K562 (cell line): ENCODE data around the gene ISYNA1. TPM values are rescaled to one million over a fixed set of nuclear protein-coding genes. Genes with fewer than 3 reads are reported as not detected.

Experiments used
- CTCF ChIP-seq, 3 experiments: IDR thresholded peaks in 2 of 3; conservative IDR thresholded peaks in 1 of 3; 2 replicates each; pipeline ENCODE4 v1.5.1; 2011 to 2012; ENCODE audit warnings: low read length in 3 of 3, mild to moderate bottlenecking in 3 of 3, control low read depth in 2 of 3, improper control_type of control experiment in 1 of 3, inconsistent platforms in 1 of 3, low read depth in 1 of 3, mixed read lengths in 1 of 3, moderate library complexity in 1 of 3; ENCODE audit not compliant: insufficient read depth in 2 of 3
- E2F6 ChIP-seq, 2 experiments: IDR thresholded peaks; 2 replicates each; pipeline ENCODE4 v1.6.1; 2011; ENCODE audit warnings: borderline replicate concordance in 1 of 2, control low read depth in 1 of 2, low read depth in 1 of 2, low read length in 1 of 2, mild to moderate bottlenecking in 1 of 2, mixed read lengths in 1 of 2, moderate library complexity in 1 of 2; ENCODE audit not compliant: insufficient read depth in 1 of 2, insufficient read length in 1 of 2, poor library complexity in 1 of 2, severe bottlenecking in 1 of 2; ENCODE audit errors: extremely low read depth in 1 of 2
- PKNOX1 ChIP-seq: fragments of 450-650 bp; IDR thresholded peaks from 2 replicates; pipeline ENCODE4 v1.6.1; 2016
- RBM17 ChIP-seq: fragments of 200-400 bp; formaldehyde crosslinking; IDR thresholded peaks from 2 replicates; pipeline ENCODE4 v1.6.1; 2017; ENCODE audit warnings: low read depth, mild to moderate bottlenecking, low read length, borderline replicate concordance
- SPI1 ChIP-seq: IDR thresholded peaks from 2 replicates; pipeline ENCODE4 v1.6.1; 2011; ENCODE audit warnings: low read depth, low read length, control low read depth, borderline replicate concordance
- SREBF1 ChIP-seq: fragments of 150-350 bp; IDR thresholded peaks from 2 replicates; pipeline ENCODE4 v1.6.1; 2014; ENCODE audit warnings: antibody characterized with exemption, low read depth, low read length, borderline replicate concordance
- TFAP4 ChIP-seq: sonication (generic); formaldehyde crosslinking; IDR thresholded peaks from 2 replicates; pipeline ENCODE4 v1.8.0; 2022; ENCODE audit warnings: missing genetic modification reagents, mild to moderate bottlenecking, moderate library complexity, borderline replicate concordance
- USF2 ChIP-seq: sonication (generic); formaldehyde crosslinking; IDR thresholded peaks from 2 replicates; pipeline ENCODE4 v1.5.0; 2020; ENCODE audit warnings: missing genetic modification reagents
- ZNF280B ChIP-seq: fragments of 250-450 bp; sonication (Bioruptor Pico); IDR thresholded peaks from 2 replicates; pipeline ENCODE4 v1.5.1; 2021; ENCODE audit warnings: mild to moderate bottlenecking
- ZNF354B ChIP-seq: fragments of 250-450 bp; sonication (Bioruptor Pico); IDR thresholded peaks from 2 replicates; pipeline ENCODE4 v1.4.0; 2020
- polyA plus RNA-seq, 8 experiments: library from polyadenylated mRNA; depleted of rRNA in 4 of 8; stranded (reverse) in 5 of 8; unstranded in 3 of 8; fragments of >200 nt; fragmentation: Nextera tagmentation in 2 of 8; fragmentation: Illumina TruSeq in 1 of 8; extraction: Ambion mirVana in 2 of 8; extraction: Trizol in 1 of 8; gene quantifications; 2 replicates each; pipeline versions ENCODE4 v1.2.1 to v1.2.3, GENCODE V29; 2011 to 2014; ENCODE audit warnings: inconsistent platforms in 1 of 8, missing spikeins in 1 of 8
- total RNA-seq, 7 experiments: library from RNA; depleted of rRNA in 6 of 7; stranded (reverse); fragments of >200 nt in 6 of 7; fragmentation: Illumina TruSeq in 2 of 7; extraction: Trizol in 2 of 7; gene quantifications; 2 replicates each; pipeline versions ENCODE4 v1.2.1 to v1.2.3, GENCODE V29; 2011 to 2021; ENCODE audit warnings: low replicate concordance in 1 of 7

ISYNA1 gene
- total and polyA plus RNA-seq, 9 of the 15 experiments (the other 6 are each of a cell fraction or from before 2014, with no cell fraction given): 21.8 to 460 (median 93.2) TPM

- TF ChIP-seq SREBF1: no peak
- no peak for TF ChIP-seq SPI1
- TF ChIP-seq PKNOX1: no peak
- peak; percentile 60 to 66 (median 62) for TF ChIP-seq CTCF (IDR thresholded peaks at IDR 0.05 in 2 of 3, conservative IDR thresholded peaks at IDR 0.05 in 1 of 3; ENCODE audit: insufficient read depth in 2 of 3, low read depth in 1 of 3, low read length in 3 of 3)
- TF ChIP-seq TFAP4 (CRISPR knock-in tag): peak; percentile 63; the same call in 1 of the 2 replicates
- TF ChIP-seq RBM17: no peak
- peak; percentile 49; the same call in 1 of the 2 replicates for TF ChIP-seq USF2
- TF ChIP-seq E2F6 (IDR thresholded peaks at IDR 0.05; ENCODE audit: borderline replicate concordance in 1 of 2, extremely low read depth in 1 of 2, insufficient read depth in 1 of 2, insufficient read length in 1 of 2, low read depth in 1 of 2, low read length in 1 of 2, poor library complexity in 1 of 2, severe bottlenecking in 1 of 2): peak in 1 of 2 experiments; percentile 41
- no peak for TF ChIP-seq ZNF354B (CRISPR knock-in tag)
- TF ChIP-seq ZNF280B (CRISPR knock-in tag): no peak
- TF ChIP-seq, all 486 proteins: peak for 18
These were observed 2.5 kb upstream of the ISYNA1 start (continued) for GRCh38 chr19:18440415-18440877.
